NB4 (cell line): ENCODE results near the gene MTF1.

Experiments used
- POLR2A ChIP-seq: IDR thresholded peaks from 2 replicates; pipeline ENCODE4 v1.6.1; 2011; ENCODE audit warnings: mild to moderate bottlenecking; ENCODE audit not compliant: insufficient read length; ENCODE audit errors: extremely low read depth
- TF ChIP-seq, protein P1 (sequence below): IDR thresholded peaks from one replicate; pipeline ENCODE4 v1.5.1; 2012; ENCODE audit warnings: low read depth, low read length

DNA sequence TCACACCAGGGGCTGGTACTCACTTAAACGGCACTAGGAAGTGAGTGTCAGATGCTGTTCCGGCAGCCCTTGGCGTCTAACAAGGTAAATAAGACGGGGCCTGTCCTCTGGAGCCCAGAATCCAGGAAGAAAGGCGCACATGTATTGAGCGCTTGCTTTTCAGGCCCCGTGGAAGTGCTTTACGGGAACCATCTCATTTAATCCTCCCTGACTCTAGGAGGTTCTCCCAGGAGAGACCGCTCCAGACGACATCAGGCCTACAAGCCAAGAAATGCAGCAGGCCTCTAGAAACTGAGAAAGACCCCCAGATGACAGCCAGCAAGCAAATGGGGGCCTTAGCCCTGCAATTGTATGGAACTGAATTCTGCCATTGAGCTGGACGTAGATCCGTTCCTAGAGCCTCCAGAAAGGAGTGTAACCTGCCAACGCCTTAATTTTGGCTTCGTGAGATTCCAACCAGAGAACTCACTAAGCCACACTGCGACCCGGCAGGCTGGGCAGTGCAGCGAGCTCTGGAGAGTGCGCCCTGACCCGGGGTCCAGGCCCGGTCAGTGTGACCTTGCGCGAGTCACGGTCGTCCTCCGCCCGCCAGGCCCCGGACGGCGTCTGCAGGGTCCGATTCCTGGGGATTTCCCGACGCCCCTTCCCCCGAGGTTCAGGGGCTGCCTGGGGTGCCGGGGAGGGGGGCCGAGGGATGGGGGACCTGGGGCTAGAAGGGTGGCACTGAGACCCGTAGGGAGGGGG lies 66.3 kb downstream of the MTF1 start:
- TF ChIP-seq, protein P1, sequence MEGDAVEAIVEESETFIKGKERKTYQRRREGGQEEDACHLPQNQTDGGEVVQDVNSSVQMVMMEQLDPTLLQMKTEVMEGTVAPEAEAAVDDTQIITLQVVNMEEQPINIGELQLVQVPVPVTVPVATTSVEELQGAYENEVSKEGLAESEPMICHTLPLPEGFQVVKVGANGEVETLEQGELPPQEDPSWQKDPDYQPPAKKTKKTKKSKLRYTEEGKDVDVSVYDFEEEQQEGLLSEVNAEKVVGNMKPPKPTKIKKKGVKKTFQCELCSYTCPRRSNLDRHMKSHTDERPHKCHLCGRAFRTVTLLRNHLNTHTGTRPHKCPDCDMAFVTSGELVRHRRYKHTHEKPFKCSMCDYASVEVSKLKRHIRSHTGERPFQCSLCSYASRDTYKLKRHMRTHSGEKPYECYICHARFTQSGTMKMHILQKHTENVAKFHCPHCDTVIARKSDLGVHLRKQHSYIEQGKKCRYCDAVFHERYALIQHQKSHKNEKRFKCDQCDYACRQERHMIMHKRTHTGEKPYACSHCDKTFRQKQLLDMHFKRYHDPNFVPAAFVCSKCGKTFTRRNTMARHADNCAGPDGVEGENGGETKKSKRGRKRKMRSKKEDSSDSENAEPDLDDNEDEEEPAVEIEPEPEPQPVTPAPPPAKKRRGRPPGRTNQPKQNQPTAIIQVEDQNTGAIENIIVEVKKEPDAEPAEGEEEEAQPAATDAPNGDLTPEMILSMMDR, result no peak
- no peak for TF ChIP-seq POLR2A
